B cell (primary cell): Measurements from ENCODE around the gene MRPS18C.

Experiments
- CTCF ChIP-seq: fragments of 200-600 bp; IDR thresholded peaks from one replicate; pipeline ENCODE4 v1.8.0; 2022; ENCODE audit warnings: antibody characterized with exemption, mild to moderate bottlenecking
- EZH2 ChIP-seq: IDR thresholded peaks from 2 replicates; pipeline ENCODE4 v1.6.1; 2012; ENCODE audit warnings: borderline replicate concordance, low read depth, mild to moderate bottlenecking, moderate library complexity, low read length; ENCODE audit not compliant: insufficient read depth, poor library complexity, severe bottlenecking

GRCh38 chr4:83489711-83490326 lies 34.0 kb downstream of the MRPS18C start:
- TF ChIP-seq EZH2, result no peak
- no peak for TF ChIP-seq CTCF
